HG03066 (cell line): ENCODE data around the gene HNRNPA0.
A peak's percentile ranks its signal among the peaks of the same experiment; 100 is the strongest.
"Not testable (repeated sequence)": the region's sequence is repeated elsewhere in the genome, so short reads cannot be mapped to it uniquely, and the experiment has no call there.

Experiments used
- ATAC-seq: cut with Tn5 transposase; IDR thresholded peaks from one replicate; pipeline ENCODE4 v1.9.1; 2021; ENCODE audit warnings: low read depth; ENCODE audit not compliant: unreplicated experiment

The HNRNPA0 gene

GRCh38 chr5:137754188-137754960 lies at the start of gene HNRNPA0:
Gene HNRNPA0 (minus strand): TSS chr5:137754363. CDS start chr5:137754066, 297 bp downstream.
- ATAC-seq: peak; percentile 74

- ATAC-seq: no peak
Observed at GRCh38 chr5:137802282-137803210, 48.4 kb upstream of the HNRNPA0 start.

- ATAC-seq: no peak
Observed at GRCh38 chr5:137800700-137801411, 46.7 kb upstream of the HNRNPA0 start.

GRCh38 chr5:137796279-137796678 lies 42.1 kb upstream of the HNRNPA0 start:
- no peak for ATAC-seq

- no peak for ATAC-seq
Observed at GRCh38 chr5:137794863-137795262, 40.7 kb upstream of the HNRNPA0 start.

- no peak for ATAC-seq
Observed at GRCh38 chr5:137792303-137792702, 38.1 kb upstream of the HNRNPA0 start.

- no peak for ATAC-seq
Observed at GRCh38 chr5:137791799-137792198, 37.6 kb upstream of the HNRNPA0 start.

GRCh38 chr5:137791387-137791786 lies 37.2 kb upstream of the HNRNPA0 start:
- ATAC-seq: no peak

GRCh38 chr5:137788560-137788959 lies 34.4 kb upstream of the HNRNPA0 start:
- not testable (repeated sequence) for ATAC-seq

- ATAC-seq: no peak
Observed at GRCh38 chr5:137782984-137783536, 28.9 kb upstream of the HNRNPA0 start.

GRCh38 chr5:137782055-137782454 lies 27.9 kb upstream of the HNRNPA0 start:
- ATAC-seq: no peak

GRCh38 chr5:137778772-137779564 lies 24.8 kb upstream of the HNRNPA0 start:
- ATAC-seq: no peak

- not testable (repeated sequence) for ATAC-seq
Observed at GRCh38 chr5:137767937-137768336, 13.8 kb upstream of the HNRNPA0 start.

- ATAC-seq: no peak
Observed at GRCh38 chr5:137761566-137761965, 7.4 kb upstream of the HNRNPA0 start.

- ATAC-seq: no peak
Observed at GRCh38 chr5:137760719-137761516, 6.8 kb upstream of the HNRNPA0 start.

GRCh38 chr5:137760294-137760693 lies 6.1 kb upstream of the HNRNPA0 start:
- no peak for ATAC-seq

- ATAC-seq: peak; percentile 16
Observed at GRCh38 chr5:137758715-137759306, 4.6 kb upstream of the HNRNPA0 start.

GRCh38 chr5:137758121-137758520 lies 4.0 kb upstream of the HNRNPA0 start:
- no peak for ATAC-seq

GRCh38 chr5:137757634-137758033 lies 3.5 kb upstream of the HNRNPA0 start:
- no peak for ATAC-seq
